H1 (cell line): ENCODE results near the gene GNAO1. TPM values are rescaled to one million over a fixed set of nuclear protein-coding genes. Genes with fewer than 3 reads are reported as not detected.

Source experiments
- CTCF ChIA-PET: fragments of 300-600 bp; sonication (Branson Sonifier 250); formaldehyde crosslinking; loops from one replicate; lab custom pipeline; 2021; ENCODE audit not compliant: partially characterized antibody; lab: Charles Lee
- POLR2A ChIA-PET: fragments of 300-600 bp; sonication (Branson Sonifier 250); formaldehyde crosslinking; loops from one replicate; lab custom pipeline; 2021; ENCODE audit warnings: inconsistent platforms; ENCODE audit not compliant: partially characterized antibody; lab: Charles Lee
- DNase-seq, 2 experiments: peaks; one replicate each; pipeline versions ENCODE4 v3.0.0 to v3.0.0-alpha.2; 2010 to 2022; ENCODE audit warnings: low spot score in 2 of 2, low read depth in 1 of 2, mixed read lengths in 1 of 2
- FAIRE-seq: peaks from 2 replicates; lab custom pipeline; 2011; peaks lifted over from hg19 to GRCh38; lab: Jason Lieb, UNC
- H2AFZ ChIP-seq: 2 replicates; pipeline ENCODE4 v1.8.1; 2012; ENCODE audit warnings: low read length, inconsistent platforms
- H2AK5ac ChIP-seq: 2 replicates; pipeline ENCODE4 v1.6.1; 2013; ENCODE audit warnings: low read depth, low read length
- H2BK120ac ChIP-seq: replicated peaks from 2 replicates; pipeline ENCODE3; 2013; ENCODE audit warnings: low read depth, low read length, inconsistent platforms
- H2BK12ac ChIP-seq: 2 replicates; pipeline ENCODE4 v1.6.1; 2013; ENCODE audit warnings: low read depth, low read length
- H2BK15ac ChIP-seq: 2 replicates; pipeline ENCODE4 v1.6.1; 2013; ENCODE audit warnings: low read length
- H2BK20ac ChIP-seq: 2 replicates; pipeline ENCODE4 v1.6.1; 2013; ENCODE audit warnings: low read length
- H2BK5ac ChIP-seq: 2 replicates; pipeline ENCODE4 v1.6.1; 2013; ENCODE audit warnings: low read depth, low read length
- H3K14ac ChIP-seq: 2 replicates; pipeline ENCODE4 v1.6.1; 2013; ENCODE audit warnings: inconsistent platforms; ENCODE audit not compliant: insufficient read length
- H3K18ac ChIP-seq: 2 replicates; pipeline ENCODE4 v1.6.1; 2013; ENCODE audit warnings: low read length; ENCODE audit errors: extremely low read depth
- H3K23ac ChIP-seq: 2 replicates; pipeline ENCODE4 v1.6.1; 2013; ENCODE audit warnings: inconsistent platforms; ENCODE audit not compliant: insufficient read length
- H3K23me2 ChIP-seq: 2 replicates; pipeline ENCODE4 v1.6.1; 2013; ENCODE audit warnings: low read depth, low read length
- H3K27ac ChIP-seq: 2 replicates; pipeline ENCODE4 v1.6.1; 2011; ENCODE audit warnings: low read depth, low read length, inconsistent platforms
- H3K27me3 ChIP-seq, 4 experiments: replicated peaks in 1 of 4; 1 replicate in 1 of 4; 2 replicates in 3 of 4; pipeline versions ENCODE4 v1.6.1 to v1.8.1; 2011 to 2013; ENCODE audit warnings: low read length in 3 of 4, mild to moderate bottlenecking in 3 of 4, inconsistent platforms in 2 of 4, mixed read lengths in 2 of 4, moderate library complexity in 1 of 4; ENCODE audit not compliant: control insufficient read depth in 3 of 4, insufficient read depth in 3 of 4; ENCODE audit errors: extremely low read depth in 1 of 4
- H3K36me3 ChIP-seq, 4 experiments: 2 replicates each; pipeline versions ENCODE4 v1.6.1 to v1.8.1; 2011 to 2013; ENCODE audit warnings: mild to moderate bottlenecking in 4 of 4, low read length in 3 of 4, moderate library complexity in 2 of 4, control low read depth in 1 of 4, inconsistent platforms in 1 of 4; ENCODE audit not compliant: insufficient read depth in 4 of 4, control insufficient read depth in 2 of 4
- H3K4ac ChIP-seq: replicated peaks from 2 replicates; pipeline ENCODE3; 2013; ENCODE audit warnings: low read length, low read depth, mixed read lengths, inconsistent platforms; ENCODE audit not compliant: insufficient read length
- H3K4me1 ChIP-seq, 4 experiments: replicated peaks in 1 of 4; 1 replicate in 1 of 4; 2 replicates in 3 of 4; pipeline versions ENCODE4 v1.6.1 to v1.8.1; 2011 to 2013; ENCODE audit warnings: low read length in 3 of 4, inconsistent platforms in 2 of 4, mixed read lengths in 1 of 4; ENCODE audit not compliant: insufficient read depth in 4 of 4, control insufficient read depth in 3 of 4
- H3K4me2 ChIP-seq, 2 experiments: 2 replicates each; pipeline versions ENCODE4 v1.6.1 to v1.8.1; 2011 to 2013; ENCODE audit warnings: low read depth in 2 of 2, low read length in 2 of 2, control low read depth in 1 of 2, inconsistent platforms in 1 of 2, mild to moderate bottlenecking in 1 of 2; ENCODE audit not compliant: insufficient read depth in 1 of 2
- H3K4me3 ChIP-seq, 4 experiments: fragments of 200-600, 300-600 bp in 1 of 4; sonication (generic), shearing (Covaris generic), sonication (Bioruptor Twin) in 1 of 4; 2 replicates each; pipeline versions ENCODE4 v1.5.1 to v1.8.1; 2011 to 2016; ENCODE audit warnings: low read length in 4 of 4, low read depth in 3 of 4, control low read depth in 2 of 4, inconsistent platforms in 2 of 4, mild to moderate bottlenecking in 2 of 4, mixed read lengths in 1 of 4, moderate library complexity in 1 of 4; ENCODE audit not compliant: insufficient read depth in 2 of 4; ENCODE audit errors: extremely low read depth in 1 of 4
- H3K56ac ChIP-seq: replicated peaks from 2 replicates; pipeline ENCODE3; 2013; ENCODE audit warnings: low read depth, mild to moderate bottlenecking, mixed read lengths, low read length, inconsistent platforms; ENCODE audit not compliant: insufficient read length
- H3K79me1 ChIP-seq: 2 replicates; pipeline ENCODE4 v1.6.1; 2013; ENCODE audit warnings: low read depth, low read length, control low read depth
- H3K79me2 ChIP-seq, 2 experiments: 2 replicates each; pipeline versions ENCODE4 v1.6.1 to v1.8.1; 2012 to 2013; ENCODE audit warnings: low read length in 2 of 2, mild to moderate bottlenecking in 2 of 2, inconsistent platforms in 1 of 2; ENCODE audit not compliant: insufficient read depth in 2 of 2, control insufficient read depth in 1 of 2
- H3K9ac ChIP-seq, 4 experiments: replicated peaks in 1 of 4; 1 replicate in 1 of 4; 2 replicates in 3 of 4; pipeline versions ENCODE4 v1.6.1 to v1.8.1; 2011 to 2013; ENCODE audit warnings: low read depth in 3 of 4, low read length in 3 of 4, control low read depth in 2 of 4, mild to moderate bottlenecking in 2 of 4, moderate library complexity in 2 of 4, inconsistent platforms in 1 of 4; ENCODE audit errors: extremely low read depth in 1 of 4
- H3K9me3 ChIP-seq, 2 experiments: 2 replicates each; pipeline versions ENCODE4 v1.6.1 to v1.8.1; 2012 to 2013; ENCODE audit warnings: mild to moderate bottlenecking in 2 of 2, moderate library complexity in 2 of 2, control low read depth in 1 of 2, inconsistent platforms in 1 of 2, low read depth in 1 of 2, low read length in 1 of 2, mixed read lengths in 1 of 2; ENCODE audit not compliant: insufficient read depth in 2 of 2
- H4K20me1 ChIP-seq, 2 experiments: replicated peaks in 1 of 2; 2 replicates each; pipeline versions ENCODE3 to v1.8.1; 2011 to 2013; ENCODE audit warnings: inconsistent platforms in 2 of 2, low read length in 2 of 2, mild to moderate bottlenecking in 1 of 2; ENCODE audit not compliant: insufficient read depth in 2 of 2, control insufficient read depth in 1 of 2
- H4K5ac ChIP-seq: 2 replicates; pipeline ENCODE4 v1.6.1; 2013; ENCODE audit warnings: low read length, low read depth, mixed read lengths, inconsistent platforms; ENCODE audit not compliant: insufficient read length
- H4K8ac ChIP-seq: 2 replicates; pipeline ENCODE4 v1.8.0; 2013; ENCODE audit warnings: mild to moderate bottlenecking, moderate library complexity, low read length, inconsistent platforms; ENCODE audit not compliant: insufficient read depth; ENCODE audit errors: extremely low read depth
- H4K91ac ChIP-seq: replicated peaks from 2 replicates; pipeline ENCODE3; 2013; ENCODE audit warnings: low read length, mixed read lengths, inconsistent platforms; ENCODE audit not compliant: insufficient read length
- BCL11A ChIP-seq, 2 experiments: IDR thresholded peaks; one replicate each; pipeline ENCODE4 v1.6.1; 2011; ENCODE audit warnings: low read depth in 2 of 2, low read length in 2 of 2, mild to moderate bottlenecking in 2 of 2
- CBX5 ChIP-seq: fragments of 300-800, 300-1000 bp; sonication (generic); IDR thresholded peaks from 2 replicates; pipeline ENCODE4 v1.7.1; 2016; ENCODE audit warnings: antibody characterized with exemption, low read length, low read depth
- CTBP2 ChIP-seq: IDR thresholded peaks from 2 replicates; pipeline ENCODE4 v1.7.0; 2011; ENCODE audit warnings: borderline replicate concordance, mild to moderate bottlenecking, moderate library complexity, mixed read lengths, low read length; ENCODE audit not compliant: insufficient read depth, insufficient read length
- HDAC6 ChIP-seq: IDR thresholded peaks from one replicate; pipeline ENCODE4 v1.7.1; 2012; ENCODE audit warnings: low read depth, mild to moderate bottlenecking, inconsistent platforms, low read length, moderate library complexity
- MAFK ChIP-seq: IDR thresholded peaks from 2 replicates; pipeline ENCODE4 v1.6.1; 2012; ENCODE audit warnings: low read depth, mild to moderate bottlenecking, improper control_type of control experiment, low read length
- NRF1 ChIP-seq: IDR thresholded peaks from 2 replicates; pipeline ENCODE4 v1.6.1; 2011; ENCODE audit warnings: mild to moderate bottlenecking, low read depth, low read length, improper control_type of control experiment
- POLR2AphosphoS5 ChIP-seq: IDR thresholded peaks from 2 replicates; pipeline ENCODE4 v1.6.1; 2011; ENCODE audit warnings: low read depth, low read length
- RFX5 ChIP-seq: IDR thresholded peaks from 2 replicates; pipeline ENCODE4 v1.6.1; 2011; ENCODE audit warnings: low read depth, low read length, improper control_type of control experiment, borderline replicate concordance
- RNF2 ChIP-seq: fragments of 200-900, 300-1000 bp; sonication (generic); IDR thresholded peaks from 2 replicates; pipeline ENCODE4 v1.7.1; 2016; ENCODE audit warnings: borderline replicate concordance, low read depth, mild to moderate bottlenecking, antibody characterized with exemption, low read length; ENCODE audit not compliant: poor library complexity, severe bottlenecking; ENCODE audit errors: missing control alignments
- RXRA ChIP-seq: IDR thresholded peaks from 2 replicates; pipeline ENCODE4 v1.6.1; 2011; ENCODE audit warnings: low read depth, mild to moderate bottlenecking, low read length, moderate library complexity; ENCODE audit not compliant: insufficient read depth
- SAP30 ChIP-seq: fragments of 300-600 bp; sonication (generic); IDR thresholded peaks from 2 replicates; pipeline ENCODE4 v1.7.1; 2012; ENCODE audit warnings: low read length, moderate library complexity, mild to moderate bottlenecking, inconsistent platforms; ENCODE audit not compliant: insufficient read depth, insufficient replicate concordance
- SP2 ChIP-seq: IDR thresholded peaks from 2 replicates; pipeline ENCODE4 v1.6.1; 2012; ENCODE audit warnings: mild to moderate bottlenecking, low read length, inconsistent platforms
- SRF ChIP-seq: IDR thresholded peaks from 2 replicates; pipeline ENCODE4 v1.6.1; 2011; ENCODE audit warnings: mild to moderate bottlenecking, low read depth, low read length, moderate library complexity
- TAF7 ChIP-seq: optimal IDR thresholded peaks from 2 replicates; pipeline ENCODE3; 2011; ENCODE audit warnings: low read depth, mild to moderate bottlenecking, inconsistent platforms, low read length, moderate library complexity, borderline replicate concordance
- WGBS, 2 experiments: shearing (Covaris generic) in 1 of 2; methylation state at CpG; one replicate each; pipeline versions ENCODE4 v1.1.6 to v1.1.7; 2013 to 2015; ENCODE audit warnings: low lambda C conversion rate in 2 of 2, mixed read lengths in 2 of 2, inconsistent platforms in 1 of 2, low coverage in 1 of 2, missing lambda C conversion rate in 1 of 2; ENCODE audit not compliant: insufficient replicate concordance in 2 of 2, insufficient coverage in 1 of 2, insufficient read length in 1 of 2; ENCODE audit errors: extremely low coverage in 1 of 2, missing lambda C conversion rate in 1 of 2; 5-methylcytosine and 5-hydroxymethylcytosine counted together
- polyA plus RNA-seq, 7 experiments: library from polyadenylated mRNA; depleted of rRNA in 3 of 7; stranded (reverse) in 5 of 7; unstranded in 2 of 7; fragments of >200 nt in 5 of 7; fragments of 200-250 nt in 2 of 7; gene quantifications; 1 replicate in 5 of 7; 2 replicates in 1 of 7; 4 replicates in 1 of 7; pipeline versions ENCODE4 v1.2.1 to v1.2.3, GENCODE V29; 2011 to 2013; ENCODE audit warnings: missing spikeins in 2 of 7, mixed read lengths in 2 of 7
- total RNA-seq: library from RNA; stranded (reverse); fragmentation: NEBNext Ultra II Directional; extraction: Animal tissue kit (Norgen Biotek cat#: 25700); gene quantifications from 2 replicates; pipeline ENCODE4 v1.2.1, GENCODE V29; 2021

GNAO1 gene
- total and polyA plus RNA-seq, 2 of the 8 experiments (the other 6 are each of a cell fraction or from before 2014, with no cell fraction given): 6.7 to 34.4 TPM

- H4K20me1 ChIP-seq: peaks cover 0 to 4% of the 10 kb centered on the region in 2 experiments
- ChIA-PET POLR2A (no interaction called here), CTCF (interaction anchor here (0.6 to 1.0 kb wide), 2 partner anchors 15 to 30 kb away, joined by 3 read pairs; no protein-coding TSS in a partner anchor)
- H3K4ac ChIP-seq: no peak overlapping the region
- no peak overlapping the region for H3K4me3 ChIP-seq
- no peaks in the 10 kb centered on the region for H3K27me3 ChIP-seq
- H3K23me2 ChIP-seq: no peaks in the 10 kb centered on the region; the same call in 1 of the 2 replicates
- H2AFZ ChIP-seq: no peak overlapping the region
- no peak overlapping the region for H3K56ac ChIP-seq
- no peaks in the 10 kb centered on the region for H3K4me1 ChIP-seq
- no peak for DNase-seq
- H3K23ac ChIP-seq: no peak overlapping the region
- no peak overlapping the region for H3K9ac ChIP-seq
- no peak overlapping the region for H4K91ac ChIP-seq
- H3K18ac ChIP-seq: no peak overlapping the region
- H4K5ac ChIP-seq: no peak overlapping the region
- H2BK5ac ChIP-seq: no peak overlapping the region
- no peak overlapping the region for H2BK12ac ChIP-seq
- H3K14ac ChIP-seq: no peak overlapping the region
- H4K8ac ChIP-seq: peak overlapping the region; percentile 9; the same call in 1 of the 2 replicates
- H3K27ac ChIP-seq: no peak overlapping the region
- H3K79me2 ChIP-seq: no peaks in the 10 kb centered on the region
- no peak overlapping the region for H2BK20ac ChIP-seq
- no peak overlapping the region for H2AK5ac ChIP-seq
- no peak overlapping the region for H2BK15ac ChIP-seq
- H3K36me3 ChIP-seq: no peaks in the 10 kb centered on the region
- no peaks in the 10 kb centered on the region for H3K9me3 ChIP-seq
- no peak for FAIRE-seq
- H3K4me2 ChIP-seq: no peak overlapping the region
- WGBS, 2 experiments: 90% methylated on average over 8 of the region's 9 CpGs; no CpG with 5 or more reads in 1 of the 2 experiments
- H3K79me1 ChIP-seq: no peaks in the 10 kb centered on the region
- no peak overlapping the region for H2BK120ac ChIP-seq
- no peak for TF ChIP-seq SP2
- TF ChIP-seq CBX5: no peak
- no peak for TF ChIP-seq HDAC6
- no peak for TF ChIP-seq RXRA
- no peak for TF ChIP-seq RFX5
- TF ChIP-seq SAP30: no peak
- no peak for TF ChIP-seq CTBP2
- TF ChIP-seq BCL11A (IDR thresholded peaks at IDR 0.05; ENCODE audit: low read depth in 2 of 2, low read length in 2 of 2): no peak
- TF ChIP-seq NRF1: no peak
- no peak for TF ChIP-seq MAFK
- TF ChIP-seq SRF: no peak
- no peak for TF ChIP-seq POLR2AphosphoS5
- TF ChIP-seq RNF2: no peak
- TF ChIP-seq TAF7: no peak
These were observed 133.1 kb downstream of the GNAO1 start for GRCh38 chr16:56324406-56324805.
